Gastroesophageal sphincter (tissue), 4 donors: Measurements from ENCODE around the gene ZBTB40. TPM values are rescaled to one million over a fixed set of nuclear protein-coding genes. Genes with fewer than 3 reads are reported as not detected.

Experiments used
- ATAC-seq: fragments of 150-250 bp; one replicate; pipeline ENCODE4 v1.9.1; 2016; ENCODE audit warnings: mild to moderate bottlenecking, moderate library complexity
- H3K27ac ChIP-seq, 4 donors: fragments of 200-600 bp; sonication (generic) in 3 of 4; 1 replicate in 3 of 4; 2 replicates in 1 of 4; pipeline ENCODE4 v1.5.1; 2016 to 2019
- H3K27me3 ChIP-seq: fragments of 200-600 bp; sonication (generic); one replicate; pipeline ENCODE4 v1.5.1; 2019
- H3K36me3 ChIP-seq, 2 donors: fragments of 200-600 bp; sonication (generic); one replicate each; pipeline ENCODE4 v1.5.1; 2019; ENCODE audit warnings: control low read depth in 1 of 2
- H3K4me1 ChIP-seq, 3 donors: fragments of 200-600 bp; sonication (generic); 1 replicate in 2 of 3; 2 replicates in 1 of 3; pipeline ENCODE4 v1.5.1; 2016 to 2019; ENCODE audit warnings: control low read depth in 2 of 3
- H3K4me3 ChIP-seq, 2 donors: fragments of 200-600 bp; sonication (generic); one replicate each; pipeline ENCODE4 v1.5.1; 2019; ENCODE audit warnings: mild to moderate bottlenecking in 1 of 2, moderate library complexity in 1 of 2
- H3K9me3 ChIP-seq, 3 donors: fragments of 200-600 bp; sonication (generic); one replicate each; pipeline ENCODE4 v1.5.1; 2017 to 2019; ENCODE audit warnings: control low read depth in 2 of 3
- CTCF ChIP-seq, 4 experiments: fragments of 200-600 bp in 2 of 4; fragments of 450-650 bp in 2 of 4; sonication (generic) in 1 of 4; IDR thresholded peaks; one replicate each; pipeline ENCODE4 v1.5.1; 2017 to 2019; ENCODE audit warnings: antibody characterized with exemption in 4 of 4, mild to moderate bottlenecking in 2 of 4, moderate library complexity in 2 of 4
- EP300 ChIP-seq: sonication (generic); formaldehyde crosslinking; IDR thresholded peaks from one replicate; pipeline ENCODE4 v1.6.1; 2017; ENCODE audit warnings: antibody characterized with exemption, mild to moderate bottlenecking
- POLR2A ChIP-seq, 2 donors: fragments of 450-650 bp; IDR thresholded peaks; one replicate each; pipeline ENCODE4 v1.6.1; 2017; ENCODE audit warnings: antibody characterized with exemption in 2 of 2, mild to moderate bottlenecking in 2 of 2, moderate library complexity in 1 of 2
- POLR2AphosphoS5 ChIP-seq: sonication (generic); formaldehyde crosslinking; IDR thresholded peaks from one replicate; pipeline ENCODE4 v1.6.1; 2017; ENCODE audit warnings: antibody characterized with exemption
- WGBS, 2 donors: methylation state at CpG; one replicate each; pipeline ENCODE4 v1.1.5; 2018; ENCODE audit warnings: low coverage in 1 of 2; 5-methylcytosine and 5-hydroxymethylcytosine counted together
- total RNA-seq, 4 donors: library from RNA; depleted of rRNA; stranded (reverse); fragments of >200 nt; gene quantifications; one replicate each; pipeline ENCODE4 v1.1.0, GENCODE V29; 2016

The ZBTB40 gene
- total RNA-seq, 4 donors from 2014 or later, result 13.8 to 28.2 (median 18.4) TPM

DNA sequence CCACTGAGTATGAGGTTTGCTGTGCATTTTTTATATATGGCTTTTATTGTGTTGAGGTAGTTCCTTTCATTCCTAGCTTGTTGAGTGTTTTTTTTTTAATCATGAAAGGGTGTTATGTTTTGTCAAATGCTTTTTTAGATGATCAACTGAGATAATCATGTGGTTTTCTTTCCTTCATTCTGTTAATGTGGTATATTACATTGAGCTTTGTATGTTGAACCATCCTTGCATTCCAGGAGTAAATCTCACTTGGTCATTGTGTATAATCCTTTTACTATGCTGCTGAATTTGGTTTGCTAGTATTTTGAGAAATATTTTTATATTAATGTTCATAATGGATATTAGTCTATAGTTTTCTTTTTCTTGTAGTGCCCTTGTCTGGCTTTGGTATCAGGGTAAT is 11.1 kb upstream of the ZBTB40 start:
- TF ChIP-seq EP300 (no peak), POLR2AphosphoS5 (no peak), CTCF (IDR thresholded peaks at IDR 0.05) (no peak), POLR2A (IDR thresholded peaks at IDR 0.05) (no peak)
- no peak for ATAC-seq
- Histone ChIP-seq H3K9me3 (peaks cover 0 to 28% (median 0%) of the 10 kb centered on the region in 3 donors), H3K36me3 (no peaks in the 10 kb centered on the region), H3K4me1 (no peaks in the 10 kb centered on the region), H3K27ac (no peak overlapping the region), H3K27me3 (peaks cover 11% of the 10 kb centered on the region), H3K4me3 (no peak overlapping the region)

DNA sequence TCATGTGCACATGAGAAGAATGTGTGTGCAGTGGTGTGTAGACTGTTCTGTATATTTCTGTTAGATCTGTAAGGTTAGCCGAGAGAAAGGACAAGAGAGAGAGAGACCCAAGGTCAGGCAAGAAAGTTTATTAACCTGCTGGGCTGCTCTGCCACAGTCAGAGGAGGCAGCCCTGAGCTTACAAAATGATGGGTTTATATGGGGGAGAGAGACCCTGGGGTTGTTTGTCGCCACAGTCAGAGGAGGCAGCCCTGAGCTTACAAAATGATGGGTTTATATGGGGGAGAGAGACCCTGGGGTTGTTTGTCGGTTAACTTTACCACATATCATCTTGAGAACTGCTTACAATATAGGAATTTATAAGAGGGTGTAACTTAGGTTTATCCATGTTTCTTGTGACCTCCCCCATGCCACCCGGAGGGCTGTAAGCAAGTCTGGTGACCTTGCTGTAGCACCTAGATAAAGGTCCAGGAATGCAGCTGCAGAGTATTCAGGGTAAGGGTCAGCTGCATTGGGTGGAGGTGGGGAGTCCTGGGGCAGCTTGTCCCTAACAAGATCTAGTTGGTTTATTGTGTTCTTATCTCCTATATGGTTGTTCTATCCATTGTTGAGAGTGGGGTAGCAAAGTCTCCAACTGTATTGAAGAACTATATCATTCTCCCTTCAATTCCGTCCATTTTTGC is 9.3 kb upstream of the ZBTB40 start:
- Histone ChIP-seq H3K9me3 (peaks cover 0 to 28% (median 0%) of the 10 kb centered on the region in 3 donors), H3K4me1 (peaks cover 0 to 4% (median 0%) of the 10 kb centered on the region in 3 donors), H3K27ac (no peak overlapping the region), H3K4me3 (no peak overlapping the region), H3K27me3 (peaks cover 10% of the 10 kb centered on the region), H3K36me3 (no peaks in the 10 kb centered on the region)
- no peak for TF ChIP-seq POLR2A (IDR thresholded peaks at IDR 0.05)
- TF ChIP-seq POLR2AphosphoS5, result no peak
- no peak for TF ChIP-seq CTCF (IDR thresholded peaks at IDR 0.05)
- TF ChIP-seq EP300, result no peak
- WGBS, 2 donors, result 35 to 36% methylated on average over 4 to 5 of the region's 5 CpGs
- ATAC-seq, result no peak

DNA sequence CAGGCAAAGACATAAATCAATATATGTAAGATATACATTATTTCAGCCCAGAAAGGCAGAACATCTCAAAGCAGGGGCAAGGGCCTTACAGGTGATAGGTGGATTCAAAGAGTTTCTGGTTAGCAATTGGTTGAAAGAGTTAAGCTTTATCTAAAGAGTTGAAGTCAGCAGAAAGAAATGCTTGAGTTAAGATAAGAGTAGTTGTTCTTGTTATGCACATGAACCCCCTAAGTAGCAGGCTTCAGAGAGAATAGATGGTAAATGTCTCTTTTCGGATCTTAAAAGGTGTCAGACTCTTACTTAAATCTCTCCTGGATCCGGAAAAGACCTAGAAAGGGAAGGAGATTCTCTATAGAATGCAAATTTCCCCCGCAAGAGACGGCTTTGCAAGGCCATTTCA is 8.3 kb upstream of the ZBTB40 start:
- TF ChIP-seq POLR2AphosphoS5 (no peak), POLR2A (IDR thresholded peaks at IDR 0.05) (no peak), CTCF (IDR thresholded peaks at IDR 0.05) (no peak), EP300 (no peak)

DNA sequence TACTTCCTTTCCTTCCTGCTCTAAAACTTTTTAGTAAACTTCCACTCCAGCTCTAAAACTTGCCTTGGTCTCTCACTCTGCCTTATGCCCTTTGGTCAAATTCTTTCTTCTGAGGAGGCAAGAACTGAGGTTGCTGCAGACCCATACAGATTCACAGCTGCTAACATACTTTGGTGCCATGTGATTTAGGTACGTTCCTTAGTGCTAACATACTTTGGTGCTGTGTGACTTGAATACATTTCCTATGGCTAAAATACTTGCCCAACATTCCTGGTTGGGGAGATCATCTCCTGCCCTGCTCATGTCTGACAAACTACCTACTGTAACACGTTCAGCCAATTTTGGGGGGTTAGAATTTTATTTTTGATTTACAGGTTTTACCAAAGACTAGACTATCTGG is 6.8 kb upstream of the ZBTB40 start:
- Histone ChIP-seq H3K36me3 (no peaks in the 10 kb centered on the region), H3K4me3 (no peak overlapping the region), H3K27ac (no peak overlapping the region), H3K9me3 (peaks cover 0 to 14% (median 0%) of the 10 kb centered on the region in 3 donors), H3K4me1 (peaks cover 0 to 14% (median 6%) of the 10 kb centered on the region in 3 donors), H3K27me3 (no peaks in the 10 kb centered on the region)
- WGBS, 2 donors, result 100% methylated on average over 1 to 2 of the region's 2 CpGs
- no peak for ATAC-seq
- TF ChIP-seq EP300 (no peak), CTCF (IDR thresholded peaks at IDR 0.05) (no peak), POLR2AphosphoS5 (no peak), POLR2A (IDR thresholded peaks at IDR 0.05) (no peak)

More for the DNA sequence above, 8.3 kb upstream of the ZBTB40 start:
- Histone ChIP-seq H3K9me3 (peaks cover 0 to 28% (median 0%) of the 10 kb centered on the region in 3 donors), H3K27me3 (peaks cover 6% of the 10 kb centered on the region), H3K4me3 (no peak overlapping the region), H3K36me3 (no peaks in the 10 kb centered on the region), H3K27ac (no peak overlapping the region), H3K4me1 (peaks cover 0 to 13% (median 6%) of the 10 kb centered on the region in 3 donors)
- ATAC-seq, result no peak
- 58 to 79% methylated on average over 2 to 4 of the region's 4 CpGs for WGBS, 2 donors

- no peak for ATAC-seq
- 2 to 14% methylated on average over 3 to 4 of the region's 6 CpGs for WGBS, 2 donors
- Histone ChIP-seq H3K27ac (peak overlapping the region in 3 of 4 donors; percentile 50 to 80 (median 63)), H3K27me3 (no peaks in the 10 kb centered on the region), H3K9me3 (no peaks in the 10 kb centered on the region), H3K36me3 (no peaks in the 10 kb centered on the region), H3K4me1 (peaks cover 0 to 16% (median 7%) of the 10 kb centered on the region in 3 donors), H3K4me3 (no peak overlapping the region)
- TF ChIP-seq POLR2AphosphoS5, result no peak
Observed at GRCh38 chr1:22447621-22448111, 4.0 kb upstream of the ZBTB40 start.
